ENCODE results near the gene CFLAR.

- TF ChIP-seq ZNF76 (tag by site-specific recombination; IDR thresholded peaks at IDR 0.05; ENCODE audit: borderline replicate concordance, low read depth) (no peak), CTCF (tag by site-specific recombination; IDR thresholded peaks at IDR 0.05) (no peak)
Measured at GRCh38 chr2:201216918-201217317, 101.0 kb downstream of the CFLAR start.

All from HEK293 (cell line).